Activated CD8-positive, alpha-beta memory T cell treated with anti-CD3 and anti-CD28 coated beads, Interleukin-2, amount 50 U/mL, for 24 hours (primary cell): ENCODE results near the gene MS4A3.
"Not testable (repeated sequence)": the region's sequence is repeated elsewhere in the genome, so short reads cannot be mapped to it uniquely, and the experiment has no call there.

ENCODE experiments used
- DNase-seq: peaks from one replicate; pipeline ENCODE4 v3.0.0-alpha.2; 2020; ENCODE audit errors: extremely low read depth

The MS4A3 gene

GRCh38 chr11:60056349-60056969 is at the start of gene MS4A3:
TSS of gene MS4A3 (plus strand) at chr11:60056665. CDS start at chr11:60061161, 4,496 bp downstream.
- DNase-seq, result no peak

GRCh38 chr11:60016881-60017280 is 39.6 kb upstream of the MS4A3 start, which contains the start of gene OOSP4B:
TSS of gene OOSP4B (plus strand) at chr11:60017181.
- DNase-seq, result no peak

DNA sequence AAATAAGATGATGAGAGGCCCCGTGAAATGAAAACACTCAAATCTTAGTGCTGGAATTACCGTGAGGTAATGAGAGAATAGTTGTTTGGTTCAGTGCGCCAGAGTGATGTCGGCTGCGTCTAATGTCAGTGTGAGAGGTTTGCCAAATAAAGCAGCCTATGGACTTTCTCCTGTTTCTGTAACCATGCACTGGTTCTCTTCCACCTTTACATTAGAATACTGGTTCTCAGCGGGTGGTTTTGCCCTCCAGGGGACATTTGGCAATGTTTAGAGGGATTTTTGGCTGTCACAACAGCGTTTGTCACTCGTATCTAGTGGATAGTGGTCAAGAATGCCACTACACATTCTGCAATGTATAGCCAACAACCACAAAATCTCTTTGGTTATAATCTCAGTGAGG is 38.4 kb upstream of the MS4A3 start:
- no peak for DNase-seq

GRCh38 chr11:60020376-60020775 is 36.1 kb upstream of the MS4A3 start:
- not testable (repeated sequence) for DNase-seq

DNA sequence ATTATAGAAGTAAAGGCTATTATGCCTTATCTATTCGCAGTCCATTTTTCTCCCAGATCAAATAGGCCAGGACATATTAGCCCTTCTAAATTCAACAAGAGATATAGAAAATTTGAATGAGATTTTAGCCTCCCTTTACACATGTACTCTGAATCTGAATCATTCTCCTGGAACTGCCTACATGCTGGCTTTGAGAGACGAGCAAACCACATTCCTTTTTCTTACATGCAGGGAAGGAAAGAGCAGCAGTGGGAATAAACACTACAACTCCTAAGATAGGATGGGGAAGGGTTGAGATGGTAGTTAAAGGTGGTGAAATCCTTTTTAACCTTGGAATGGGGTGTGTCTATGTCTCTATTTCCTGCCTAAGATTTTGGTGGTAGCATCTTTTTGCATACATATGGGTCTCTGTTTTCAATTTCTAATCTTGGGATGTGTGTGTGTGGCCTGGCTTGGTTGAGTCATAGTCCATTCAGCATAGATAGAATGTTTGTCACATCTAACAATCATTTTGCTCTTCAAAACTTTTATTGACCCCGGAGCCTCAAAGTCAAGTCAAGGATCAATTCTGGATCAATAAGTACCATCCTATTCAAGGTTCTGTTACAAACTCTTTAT is 27.3 kb upstream of the MS4A3 start:
- no peak for DNase-seq

DNA sequence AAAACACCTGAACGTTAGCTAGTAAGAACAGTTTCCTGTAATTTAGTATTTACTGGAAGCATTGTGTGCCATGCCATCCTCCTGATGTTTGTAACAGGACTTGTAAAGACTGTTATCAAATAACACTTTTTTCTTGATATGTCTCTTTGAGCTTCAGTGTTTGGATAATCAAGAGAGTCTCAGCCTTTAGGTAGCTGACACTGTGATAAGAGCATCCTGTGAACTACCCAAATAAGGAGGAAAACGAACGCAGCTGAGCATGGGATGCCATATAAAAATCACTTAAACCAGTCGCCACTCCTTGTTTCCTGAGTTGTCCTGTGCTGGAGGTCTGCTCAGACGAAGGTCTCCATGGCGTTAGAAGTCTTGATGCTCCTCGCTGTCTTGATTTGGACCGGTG is 16.4 kb upstream of the MS4A3 start, which contains the start of gene OOSP2:
OOSP2 (plus strand) TSS at position 301 of the 400 bp plus-strand sequence; CDS start at position 352, 51 bp downstream.
- no peak for DNase-seq

DNA sequence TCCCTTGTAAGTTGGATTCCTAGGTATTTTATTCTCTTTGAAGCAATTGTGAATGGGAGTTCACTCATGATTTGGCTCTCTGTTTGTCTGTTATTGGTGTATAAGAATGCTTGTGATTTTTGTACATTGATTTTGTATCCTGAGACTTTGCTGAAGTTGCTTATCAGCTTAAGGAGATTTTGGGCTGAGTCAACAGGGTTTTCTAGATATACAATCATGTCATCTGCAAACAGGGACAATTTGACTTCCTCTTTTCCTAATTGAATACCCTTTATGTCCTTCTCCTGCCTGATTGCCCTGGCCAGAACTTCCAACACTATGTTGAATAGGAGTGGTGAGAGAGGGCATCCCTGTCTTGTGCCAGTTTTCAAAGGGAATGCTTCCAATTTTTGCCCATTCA is 6.0 kb upstream of the MS4A3 start:
- DNase-seq, result not testable (repeated sequence)

DNA sequence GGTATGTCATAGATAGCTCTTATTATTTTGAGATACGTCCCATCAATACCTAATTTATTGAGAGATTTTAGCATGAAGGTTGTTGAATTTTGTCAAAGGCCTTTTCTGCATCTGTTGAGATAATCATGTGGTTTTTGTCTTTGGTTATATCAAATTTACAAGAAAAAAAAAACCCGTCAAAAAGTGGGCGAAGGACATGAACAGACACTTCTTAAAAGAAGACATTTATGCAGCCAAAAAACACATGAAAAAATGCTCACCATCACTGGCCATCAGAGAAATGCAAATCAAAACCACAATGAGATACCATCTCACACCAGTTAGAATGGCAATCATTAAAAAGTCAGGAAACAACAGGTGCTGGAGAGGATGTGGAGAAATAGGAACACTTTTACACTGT is 5.6 kb upstream of the MS4A3 start:
- not testable (repeated sequence) for DNase-seq

- no peak for DNase-seq
These were observed 2.6 kb downstream of the MS4A3 start for GRCh38 chr11:60059052-60059451.

DNA sequence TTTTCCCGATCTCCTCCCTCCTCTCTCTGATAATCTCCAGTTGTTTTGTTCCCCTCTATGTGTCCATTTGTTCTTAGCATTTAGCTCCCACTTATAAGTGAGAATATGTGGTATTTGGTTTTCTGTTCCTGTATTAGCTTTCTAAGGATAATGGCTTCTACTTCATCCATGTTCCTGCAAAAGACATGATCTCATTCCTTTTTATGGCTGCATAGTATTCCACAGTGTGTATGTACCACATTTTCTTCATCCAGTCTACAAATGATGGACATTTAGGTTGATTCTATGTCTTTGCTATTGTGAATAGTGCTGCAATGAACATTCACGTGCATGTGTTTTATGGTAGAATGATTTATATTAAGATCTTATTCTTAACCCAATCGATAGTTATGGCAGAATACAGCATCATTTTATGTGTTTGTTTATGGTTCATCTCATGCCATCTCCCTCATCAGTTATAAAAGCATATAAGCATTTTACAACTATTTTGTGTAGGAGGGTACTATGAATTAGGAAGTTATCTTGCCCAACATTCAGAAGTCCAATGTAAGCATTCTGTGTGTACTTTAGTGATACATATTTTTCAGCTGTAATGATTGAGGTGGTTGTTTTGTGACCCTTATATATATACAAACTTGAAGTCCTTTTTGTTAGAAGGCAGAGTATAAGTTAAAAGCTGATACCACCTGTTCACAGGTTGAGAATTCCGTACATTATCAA is 3.2 kb downstream of the MS4A3 start:
- no peak for DNase-seq

DNA sequence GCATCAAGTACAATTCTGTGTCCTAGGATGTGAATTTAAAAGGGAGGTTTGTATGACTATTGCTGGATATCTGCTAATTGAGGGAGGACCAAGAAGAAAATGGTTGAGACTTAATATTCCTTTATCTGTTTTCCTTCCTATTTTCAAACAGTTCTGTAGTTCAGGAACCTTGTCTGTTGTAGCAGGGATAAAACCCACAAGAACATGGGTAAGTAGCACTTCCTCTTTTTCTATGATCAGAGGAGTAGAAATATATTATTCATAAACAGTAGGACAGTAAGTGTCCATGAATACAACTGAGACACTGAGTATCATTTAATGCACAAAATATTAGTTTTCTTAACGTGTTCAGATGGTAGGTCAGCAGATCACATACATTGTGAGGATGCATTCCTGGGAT is 7.6 kb downstream of the MS4A3 start:
- DNase-seq, result no peak

GRCh38 chr11:60065801-60066200 is 9.3 kb downstream of the MS4A3 start:
- no peak for DNase-seq

DNA sequence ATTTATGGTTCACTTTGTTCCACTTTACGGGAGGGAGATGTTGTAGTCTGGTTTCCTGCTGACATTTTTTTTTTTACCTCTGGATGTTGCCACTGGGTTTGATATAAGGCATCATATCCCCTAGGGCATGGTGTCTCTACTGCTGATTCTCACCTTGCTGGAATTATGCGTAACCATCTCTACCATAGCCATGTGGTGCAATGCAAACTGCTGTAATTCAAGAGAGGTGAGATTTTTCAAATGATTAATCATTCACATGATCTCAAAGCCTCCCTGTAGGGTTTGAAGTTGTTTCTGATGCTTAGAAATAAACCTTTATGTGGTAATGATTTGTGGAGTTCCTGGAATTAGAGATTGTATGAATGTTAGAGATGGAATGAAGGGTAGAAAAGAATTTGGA is 13.0 kb downstream of the MS4A3 start:
- no peak for DNase-seq

- DNase-seq, result not testable (repeated sequence)
These were observed 15.2 kb downstream of the MS4A3 start for GRCh38 chr11:60071644-60072043.

- no peak for DNase-seq
These were observed 20.9 kb downstream of the MS4A3 start for GRCh38 chr11:60077216-60077817.

- no peak for DNase-seq
These were observed 21.5 kb downstream of the MS4A3 start for GRCh38 chr11:60077981-60078380.

DNA sequence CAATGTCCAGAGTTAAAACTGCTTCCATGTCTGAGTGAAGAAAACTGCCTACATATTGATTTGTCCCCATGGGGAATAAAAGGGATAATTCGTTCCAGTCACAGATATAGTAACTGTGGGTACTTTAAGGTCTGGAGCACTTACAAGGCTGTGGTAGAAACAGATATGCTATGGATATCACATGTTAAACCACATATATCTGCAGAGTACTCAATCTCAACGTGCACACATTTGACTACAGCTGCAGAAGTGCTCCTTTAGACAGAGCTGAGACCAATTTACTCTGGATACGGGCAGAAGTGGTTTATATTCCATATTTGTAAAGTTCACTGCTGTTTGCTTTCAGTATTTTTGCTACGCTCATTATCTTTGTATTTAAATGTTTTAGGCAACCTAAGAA is 22.3 kb downstream of the MS4A3 start:
- DNase-seq, result no peak

DNA sequence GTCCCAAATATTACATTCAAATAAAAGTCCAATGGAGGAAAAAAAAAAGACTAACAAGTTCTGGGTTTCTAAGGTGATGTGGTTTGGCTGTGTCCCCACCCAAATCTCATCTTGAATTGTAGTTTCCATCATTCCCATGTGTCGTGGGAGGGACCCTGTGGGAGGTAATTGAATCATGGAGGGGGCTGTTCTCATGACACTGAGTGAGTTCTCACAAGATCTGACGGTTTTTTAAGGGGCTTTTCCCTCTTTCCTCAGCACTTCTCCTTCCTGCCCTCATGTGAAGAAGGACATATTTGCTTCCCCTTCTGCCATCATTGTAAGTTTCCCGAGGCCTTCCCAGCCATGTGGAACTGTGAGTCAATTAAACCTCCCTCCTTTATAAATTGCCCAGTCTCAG is 24.1 kb downstream of the MS4A3 start:
- no peak for DNase-seq

- DNase-seq, result no peak
These were observed 28.3 kb downstream of the MS4A3 start for GRCh38 chr11:60084631-60085273.

DNA sequence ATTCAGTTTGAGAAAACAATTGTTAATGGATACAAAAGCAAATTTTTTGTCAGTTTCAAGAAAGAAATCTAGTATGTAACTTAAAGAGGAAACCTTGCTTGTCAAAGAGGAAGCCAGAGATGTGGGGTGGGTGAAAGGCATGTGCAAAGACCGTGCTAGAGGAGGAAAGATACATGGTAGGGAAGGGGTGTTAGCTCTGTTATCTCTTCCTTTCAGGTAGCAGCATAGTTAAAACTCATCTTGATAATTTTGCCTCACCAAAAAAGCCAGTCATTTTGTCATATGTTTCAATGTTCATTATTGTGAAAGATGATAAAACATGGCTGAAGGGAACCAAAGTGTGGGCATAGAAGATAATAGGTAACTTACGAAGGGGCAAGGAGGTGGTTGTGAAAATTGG is 29.4 kb downstream of the MS4A3 start:
- no peak for DNase-seq

DNA sequence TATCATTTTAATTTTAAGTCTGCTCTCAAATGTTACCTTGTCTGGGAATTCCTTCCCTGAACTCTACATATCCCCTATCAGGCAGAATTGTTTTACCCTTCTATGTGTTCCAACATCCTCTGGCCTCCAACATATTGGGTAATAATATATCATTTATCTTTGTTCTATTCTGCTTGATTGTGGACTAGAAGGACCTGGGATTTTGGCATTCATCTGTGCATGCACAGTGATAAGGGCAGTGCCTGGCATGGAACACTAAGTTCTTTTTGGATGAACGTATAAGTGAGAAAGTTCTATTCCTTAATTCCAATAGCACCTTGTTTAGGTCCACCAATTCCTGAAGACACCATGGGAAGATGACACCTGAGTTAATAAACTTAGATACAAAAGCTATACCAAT is 30.8 kb downstream of the MS4A3 start:
- DNase-seq, result no peak

DNA sequence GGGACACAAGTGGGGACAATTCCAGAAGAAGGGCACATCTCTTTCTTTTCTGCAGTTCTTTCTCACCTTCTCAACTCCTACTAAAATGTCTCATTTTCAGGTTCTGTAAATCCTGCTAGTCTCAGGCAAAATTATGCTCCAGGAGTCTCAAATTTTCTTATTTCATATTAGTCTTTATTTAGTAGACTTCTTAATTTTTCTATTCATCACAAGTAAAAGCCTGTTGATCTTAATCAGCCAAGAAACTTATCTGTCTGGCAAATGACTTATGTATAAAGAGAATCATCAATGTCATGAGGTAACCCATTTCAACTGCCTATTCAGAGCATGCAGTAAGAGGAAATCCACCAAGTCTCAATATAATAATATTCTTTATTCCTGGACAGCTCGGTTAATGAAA is 31.9 kb downstream of the MS4A3 start, which contains the start of gene MS4A2:
MS4A2 (plus strand) TSS at position 301 of the 400 bp plus-strand sequence. CDS start 102 bp downstream, outside the sequence.
- DNase-seq, result no peak
